ENCODE measurements around the gene PHLDB1. TPM values are rescaled to one million over a fixed set of nuclear protein-coding genes. Genes with fewer than 3 reads are reported as not detected.
"Not testable (repeated sequence)": the region's sequence is repeated elsewhere in the genome, so short reads cannot be mapped to it uniquely, and the experiment has no call there.

Gene PHLDB1
- total RNA-seq (ENCODE audit: low replicate concordance): 21.2 and 63.1 TPM in 2 replicates
- long read RNA-seq, partial matches to known transcripts: 0 of 2 reads
- long read RNA-seq, other reads (novel, unspliced or antisense): 1 of 2 reads

GRCh38 chr11:118607401-118608359 lies at the start of gene PHLDB1:
Gene PHLDB1, plus strand, starts transcription at chr11:118607615. Its CDS starts 6,222 bp downstream, at chr11:118613837.
- TF ChIP-seq CTCF (conservative IDR thresholded peaks at IDR 0.05): peak; percentile 68
- Mint-ChIP-seq H3K27ac (no peak within 1 kb of the TSS), H3K27me3 (peaks cover 39% of the 10 kb centered on the region), H3K36me3 (no peaks in the 10 kb centered on the region), H3K9me3 (no peaks in the 10 kb centered on the region), H3K4me1 (ENCODE audit: unreplicated experiment) (peaks cover 55% of the 10 kb centered on the region), H3K4me3 (peak within 1 kb of the TSS; percentile 91)
- no peak for DNase-seq (ENCODE audit: extremely low spot score, unreplicated experiment)

GRCh38 chr11:118560806-118561205 lies 46.6 kb upstream of the PHLDB1 start:
- H3K4me3 Mint-ChIP-seq: no peak overlapping the region
- peaks cover 6% of the 10 kb centered on the region for H3K36me3 Mint-ChIP-seq
- no peak for DNase-seq (ENCODE audit: extremely low spot score, unreplicated experiment)
- no peak overlapping the region for H3K27ac Mint-ChIP-seq
- no peak for TF ChIP-seq CTCF (conservative IDR thresholded peaks at IDR 0.05)
- no peaks in the 10 kb centered on the region for H3K9me3 Mint-ChIP-seq
- H3K4me1 Mint-ChIP-seq (ENCODE audit: unreplicated experiment): peaks cover 11% of the 10 kb centered on the region
- H3K27me3 Mint-ChIP-seq: no peaks in the 10 kb centered on the region

GRCh38 chr11:118565051-118565450 lies 42.4 kb upstream of the PHLDB1 start:
- no peak for TF ChIP-seq CTCF (conservative IDR thresholded peaks at IDR 0.05)
- no peak for DNase-seq (ENCODE audit: extremely low spot score, unreplicated experiment)
- no peak overlapping the region for H3K27ac Mint-ChIP-seq
- peaks cover 15% of the 10 kb centered on the region for H3K4me1 Mint-ChIP-seq (ENCODE audit: unreplicated experiment)
- H3K4me3 Mint-ChIP-seq: peak overlapping the region; percentile 83
- no peaks in the 10 kb centered on the region for H3K9me3 Mint-ChIP-seq
- peaks cover 3% of the 10 kb centered on the region for H3K36me3 Mint-ChIP-seq
- H3K27me3 Mint-ChIP-seq: no peaks in the 10 kb centered on the region

GRCh38 chr11:118569670-118570069 lies 37.7 kb upstream of the PHLDB1 start:
- Mint-ChIP-seq H3K4me3 (no peak overlapping the region), H3K27me3 (no peaks in the 10 kb centered on the region), H3K4me1 (ENCODE audit: unreplicated experiment) (peaks cover 29% of the 10 kb centered on the region), H3K27ac (no peak overlapping the region), H3K36me3 (peaks cover 4% of the 10 kb centered on the region), H3K9me3 (no peaks in the 10 kb centered on the region)
- TF ChIP-seq CTCF (conservative IDR thresholded peaks at IDR 0.05): no peak
- DNase-seq (ENCODE audit: extremely low spot score, unreplicated experiment): no peak

- no peaks in the 10 kb centered on the region for H3K27me3 Mint-ChIP-seq
- H3K36me3 Mint-ChIP-seq: peaks cover 4% of the 10 kb centered on the region
- H3K4me1 Mint-ChIP-seq (ENCODE audit: unreplicated experiment): peaks cover 31% of the 10 kb centered on the region
- no peak overlapping the region for H3K27ac Mint-ChIP-seq
- DNase-seq (ENCODE audit: extremely low spot score, unreplicated experiment): no peak
- H3K9me3 Mint-ChIP-seq: no peaks in the 10 kb centered on the region
- H3K4me3 Mint-ChIP-seq: peak overlapping the region; percentile 98
- TF ChIP-seq CTCF (conservative IDR thresholded peaks at IDR 0.05): no peak
These were observed 36.6 kb upstream of the PHLDB1 start for GRCh38 chr11:118570787-118571186.

GRCh38 chr11:118571701-118572060 lies 35.7 kb upstream of the PHLDB1 start:
- H3K27me3 Mint-ChIP-seq: not testable (repeated sequence)

More at GRCh38 chr11:118571701-118572060, 35.7 kb upstream of the PHLDB1 start:
- not testable (repeated sequence) for H3K9me3 Mint-ChIP-seq, H3K36me3 Mint-ChIP-seq
- peak overlapping the region; percentile 98 for H3K4me3 Mint-ChIP-seq
- H3K4me1 Mint-ChIP-seq (ENCODE audit: unreplicated experiment): peaks cover 33% of the 10 kb centered on the region
- peak; percentile 60 for DNase-seq (ENCODE audit: extremely low spot score, unreplicated experiment)
- peak overlapping the region; percentile 98 for H3K27ac Mint-ChIP-seq

Data from type B pancreatic cell (in vitro differentiated cells).